ENCODE measurements around the gene GPI. TPM values are rescaled to one million over a fixed set of nuclear protein-coding genes. Genes with fewer than 3 reads are reported as not detected.
"Not testable (repeated sequence)": the region's sequence is repeated elsewhere in the genome, so short reads cannot be mapped to it uniquely, and the experiment has no call there.

GPI gene
- total RNA-seq, 4 donors from 2014 or later = 191 to 292 (median 234) TPM

DNA sequence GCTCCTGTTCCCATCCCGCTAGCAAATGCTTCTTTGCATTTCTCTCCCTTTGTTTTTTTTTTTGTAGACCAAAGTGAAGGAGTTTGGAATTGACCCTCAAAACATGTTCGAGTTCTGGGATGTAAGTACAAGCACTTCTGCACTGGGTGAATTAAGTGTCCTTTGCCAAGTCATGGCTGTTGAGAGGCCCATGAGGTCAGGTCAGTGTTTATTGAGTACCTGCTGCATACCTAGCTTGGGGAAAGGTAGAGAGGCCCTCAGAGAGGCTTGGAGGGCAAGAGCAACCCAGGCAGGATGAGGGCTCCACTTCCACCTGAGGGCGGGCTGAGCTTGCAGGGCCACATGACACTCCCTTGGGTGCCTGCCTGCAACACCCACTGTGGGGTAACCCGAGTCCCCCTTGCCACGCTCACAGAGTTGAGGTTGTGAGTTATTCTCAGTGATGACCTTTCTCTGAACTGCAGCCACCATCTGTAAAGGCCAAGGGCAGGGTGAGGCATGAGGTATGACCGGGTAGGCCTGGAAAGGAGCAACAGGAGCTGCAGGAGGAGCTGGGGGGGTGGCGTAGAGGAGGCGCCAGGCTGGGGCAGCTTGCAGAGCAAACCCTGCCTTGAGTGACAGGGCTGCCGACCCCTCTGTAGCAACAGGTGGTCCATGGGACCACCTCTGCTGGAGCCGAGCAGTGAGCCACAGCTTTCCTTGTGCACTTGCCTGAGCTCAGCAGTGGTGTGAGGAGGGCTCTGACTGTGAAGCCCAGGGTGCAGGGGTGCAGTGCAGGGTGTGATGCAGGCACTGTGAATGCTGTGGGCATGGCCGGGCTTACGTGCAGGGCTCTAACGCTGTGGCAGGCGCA, 16.6 kb downstream of the GPI start:
- no peak overlapping the region for H3K4me3 ChIP-seq
- no peaks in the 10 kb centered on the region for H3K4me1 ChIP-seq
- no peaks in the 10 kb centered on the region for H3K9me3 ChIP-seq
- no peak for TF ChIP-seq POLR2A (IDR thresholded peaks at IDR 0.05)
- no peak overlapping the region for H3K27ac ChIP-seq
- H3K36me3 ChIP-seq = peaks cover 0 to 95% (median 5%) of the 10 kb centered on the region in 3 donors
- H3K27me3 ChIP-seq = no peaks in the 10 kb centered on the region
- no peak for DNase-seq

DNA sequence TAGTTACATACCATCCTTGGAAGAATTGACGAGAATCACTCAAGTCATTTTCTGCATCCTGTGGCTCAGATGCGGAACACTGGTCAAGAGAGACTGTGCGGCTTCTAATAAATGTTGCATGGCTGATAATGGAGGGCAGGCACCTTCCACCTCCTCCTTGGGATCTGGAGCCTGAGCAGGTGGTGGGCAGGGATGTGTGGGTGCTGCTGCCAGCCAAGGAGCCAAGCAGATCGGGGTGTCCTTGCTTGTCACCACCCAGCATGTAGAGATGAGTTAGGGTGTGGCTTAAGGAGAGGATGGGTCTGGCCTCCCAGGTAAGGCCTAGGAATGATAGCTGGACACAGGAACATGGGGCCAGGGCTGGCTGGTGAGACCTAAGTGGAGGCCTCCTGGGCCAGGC, 17.5 kb downstream of the GPI start:
- H3K9me3 ChIP-seq = no peaks in the 10 kb centered on the region
- TF ChIP-seq POLR2A (IDR thresholded peaks at IDR 0.05) (no peak), CTCF (IDR thresholded peaks at IDR 0.05) (no peak)
- no peak overlapping the region for H3K4me3 ChIP-seq
- no peaks in the 10 kb centered on the region for H3K27me3 ChIP-seq
- H3K27ac ChIP-seq = no peak overlapping the region
- no peak for DNase-seq
- peaks cover 0 to 97% (median 5%) of the 10 kb centered on the region in 3 donors for H3K36me3 ChIP-seq
- H3K4me1 ChIP-seq = no peaks in the 10 kb centered on the region

DNA sequence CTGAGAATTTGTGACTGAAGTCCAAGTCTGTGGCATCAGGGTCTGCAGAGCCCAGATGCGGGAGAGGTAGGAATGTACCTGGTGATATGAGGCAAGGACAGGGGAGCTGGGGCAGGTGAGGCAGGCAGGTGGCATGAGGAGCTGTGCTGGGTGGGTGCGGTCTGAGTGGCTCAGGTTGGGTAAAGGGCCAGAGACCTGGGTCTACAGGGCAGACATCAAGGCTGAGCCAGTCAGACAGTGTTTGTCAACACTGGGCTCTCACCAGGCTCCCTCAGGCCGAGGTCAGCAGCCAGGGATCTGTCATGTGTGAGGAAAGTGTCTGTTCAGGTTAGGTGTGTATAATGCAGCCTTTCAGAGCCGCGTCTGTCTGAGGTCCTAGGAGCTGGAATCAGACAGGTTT, 18.6 kb downstream of the GPI start:
- Histone ChIP-seq H3K27ac (no peak overlapping the region), H3K27me3 (no peaks in the 10 kb centered on the region), H3K9me3 (no peaks in the 10 kb centered on the region), H3K4me3 (no peak overlapping the region), H3K36me3 (peaks cover 0 to 97% (median 5%) of the 10 kb centered on the region in 3 donors), H3K4me1 (no peaks in the 10 kb centered on the region)
- DNase-seq = no peak
- no peak for TF ChIP-seq CTCF (IDR thresholded peaks at IDR 0.05)
- no peak for TF ChIP-seq POLR2A (IDR thresholded peaks at IDR 0.05)

DNA sequence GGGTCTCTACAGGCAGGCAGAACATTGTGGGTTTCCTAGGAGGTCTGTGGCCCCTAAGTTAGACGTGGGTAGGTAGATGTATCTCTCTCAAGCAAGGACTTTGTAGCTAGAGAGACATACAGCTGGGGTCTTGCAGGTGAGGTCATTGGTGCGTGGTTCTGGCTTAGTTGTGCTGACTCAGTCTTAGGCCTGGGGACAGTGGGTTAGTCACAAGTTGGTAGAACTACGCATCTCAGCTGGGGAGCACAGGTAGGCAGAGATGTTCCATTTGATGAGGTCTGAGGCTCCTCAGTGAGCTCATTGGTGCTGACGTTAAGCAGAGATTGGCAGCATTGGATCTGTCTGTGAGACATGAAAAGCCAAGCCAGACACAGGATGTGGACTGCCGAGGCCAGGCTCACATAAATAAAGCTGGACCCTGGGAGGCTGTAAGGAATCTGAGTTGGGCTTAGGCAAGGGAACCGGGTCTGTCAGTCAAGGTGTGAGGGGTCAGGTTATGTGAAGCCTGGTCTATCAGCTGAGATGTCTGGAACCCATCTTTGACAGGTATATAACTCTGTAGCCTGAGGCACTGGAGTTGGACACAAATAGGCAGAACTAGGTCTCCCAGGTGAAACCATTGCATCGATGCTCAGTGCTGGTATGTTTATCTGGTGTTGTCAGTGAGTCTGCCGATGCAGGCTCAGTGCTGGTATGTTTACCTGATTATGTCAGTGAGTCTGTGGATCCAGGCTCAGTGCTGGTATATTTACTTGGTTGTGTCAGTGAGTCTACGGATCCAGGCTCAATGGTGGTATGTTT, 21.8 kb downstream of the GPI start:
- DNase-seq = no peak
- no peaks in the 10 kb centered on the region for H3K27me3 ChIP-seq
- TF ChIP-seq POLR2A (IDR thresholded peaks at IDR 0.05) (no peak), CTCF (IDR thresholded peaks at IDR 0.05) (no peak)
- H3K4me3 ChIP-seq = no peak overlapping the region
- H3K4me1 ChIP-seq = no peaks in the 10 kb centered on the region
- no peaks in the 10 kb centered on the region for H3K9me3 ChIP-seq
- no peak overlapping the region for H3K27ac ChIP-seq
- H3K36me3 ChIP-seq = peaks cover 0 to 96% (median 5%) of the 10 kb centered on the region in 3 donors

DNA sequence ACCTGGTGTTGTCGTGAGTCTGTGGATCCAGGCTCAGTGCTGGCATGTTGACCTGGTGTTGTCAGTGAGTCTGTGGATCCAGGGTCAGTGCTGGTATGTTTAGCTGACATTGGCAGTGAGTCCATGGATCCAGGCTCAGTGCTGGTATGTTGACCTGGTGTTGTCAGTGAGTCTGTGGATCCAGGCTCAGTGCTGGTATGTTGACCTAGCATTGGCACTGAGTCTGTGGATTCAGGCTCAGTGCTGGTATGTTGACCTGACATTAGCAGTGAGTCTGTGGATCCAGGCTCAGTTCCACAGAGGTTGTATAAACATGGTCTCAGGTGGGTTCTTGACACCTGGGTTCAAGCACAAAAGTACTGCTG, 22.4 kb downstream of the GPI start:
- DNase-seq = no peak
- H3K27me3 ChIP-seq = no peaks in the 10 kb centered on the region
- H3K4me1 ChIP-seq = no peaks in the 10 kb centered on the region
- H3K4me3 ChIP-seq = no peak overlapping the region
- no peak overlapping the region for H3K27ac ChIP-seq
- no peaks in the 10 kb centered on the region for H3K9me3 ChIP-seq
- no peak for TF ChIP-seq POLR2A (IDR thresholded peaks at IDR 0.05)
- TF ChIP-seq CTCF (IDR thresholded peaks at IDR 0.05) = no peak
- peaks cover 0 to 96% (median 2%) of the 10 kb centered on the region in 3 donors for H3K36me3 ChIP-seq

DNA sequence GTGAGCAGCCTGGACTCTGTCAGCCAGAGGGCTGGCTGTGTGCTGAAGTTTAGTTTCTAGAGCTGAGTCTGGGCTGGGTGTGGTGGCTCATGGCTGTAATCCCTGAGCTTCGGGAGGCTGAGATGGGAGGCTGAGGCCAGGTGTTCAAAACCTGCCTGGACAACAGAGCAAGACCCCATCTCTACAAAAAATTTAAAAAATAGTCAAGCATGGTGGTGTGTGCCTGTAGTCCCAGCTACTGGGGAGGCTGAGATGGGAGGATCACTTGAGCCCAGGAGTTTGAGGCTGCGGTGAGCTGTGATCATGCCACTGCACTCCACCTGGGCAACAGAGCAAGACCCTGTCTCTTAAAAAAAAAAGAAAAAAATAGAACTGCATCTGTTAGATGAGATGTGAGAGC, 23.7 kb downstream of the GPI start:
- not testable (repeated sequence) for H3K27me3 ChIP-seq, H3K4me3 ChIP-seq, H3K9me3 ChIP-seq, H3K4me1 ChIP-seq, H3K27ac ChIP-seq, DNase-seq
- peaks cover 0 to 94% (median 0%) of the 10 kb centered on the region in 3 donors for H3K36me3 ChIP-seq
